Glutamatergic neuron (in vitro differentiated cells): Measurements from ENCODE around the gene VPS16. TPM values are rescaled to one million over a fixed set of nuclear protein-coding genes. Genes with fewer than 3 reads are reported as not detected.

Experiments used
- DNase-seq: peaks from one replicate; pipeline ENCODE4 v3.0.0; 2022
- H3K27ac Mint-ChIP-seq: one replicate; pipeline ENCODE4 v1.8.0; 2020; ENCODE audit warnings: mild to moderate bottlenecking, mixed read lengths, inconsistent platforms; ENCODE audit not compliant: unreplicated experiment
- H3K27me3 Mint-ChIP-seq: one replicate; pipeline ENCODE4 v1.8.0; 2020; ENCODE audit warnings: mild to moderate bottlenecking, moderate library complexity, mixed read lengths, inconsistent platforms; ENCODE audit not compliant: unreplicated experiment
- H3K36me3 Mint-ChIP-seq: one replicate; pipeline ENCODE4 v1.8.0; 2020; ENCODE audit warnings: mild to moderate bottlenecking, mixed read lengths, inconsistent platforms; ENCODE audit not compliant: unreplicated experiment
- H3K4me1 Mint-ChIP-seq: one replicate; pipeline ENCODE4 v1.8.0; 2020; ENCODE audit warnings: mild to moderate bottlenecking, low read depth, mixed read lengths, inconsistent platforms; ENCODE audit not compliant: unreplicated experiment
- H3K4me3 Mint-ChIP-seq: one replicate; pipeline ENCODE4 v1.8.0; 2020; ENCODE audit warnings: mild to moderate bottlenecking, mixed read lengths, inconsistent platforms; ENCODE audit not compliant: unreplicated experiment
- H3K9me3 Mint-ChIP-seq: one replicate; pipeline ENCODE4 v1.8.0; 2020; ENCODE audit warnings: mild to moderate bottlenecking, moderate library complexity, mixed read lengths, inconsistent platforms; ENCODE audit not compliant: unreplicated experiment
- total RNA-seq: library from RNA; stranded (reverse); fragmentation: NEBNext Ultra II Directional; extraction: Animal tissue kit (Norgen Biotek cat#: 25700); gene quantifications from one replicate; pipeline ENCODE4 v1.2.1, GENCODE V29; 2021; ENCODE audit not compliant: unreplicated experiment
- TF ChIP-seq, protein P1 (sequence below): fragments of 200-600 bp; sonication (generic); IDR thresholded peaks from one replicate; pipeline ENCODE4 v1.5.0; 2021; ENCODE audit not compliant: partially characterized antibody, unreplicated experiment

VPS16 gene
- total RNA-seq, 1 donor from 2014 or later = 46.3 TPM

DNA sequence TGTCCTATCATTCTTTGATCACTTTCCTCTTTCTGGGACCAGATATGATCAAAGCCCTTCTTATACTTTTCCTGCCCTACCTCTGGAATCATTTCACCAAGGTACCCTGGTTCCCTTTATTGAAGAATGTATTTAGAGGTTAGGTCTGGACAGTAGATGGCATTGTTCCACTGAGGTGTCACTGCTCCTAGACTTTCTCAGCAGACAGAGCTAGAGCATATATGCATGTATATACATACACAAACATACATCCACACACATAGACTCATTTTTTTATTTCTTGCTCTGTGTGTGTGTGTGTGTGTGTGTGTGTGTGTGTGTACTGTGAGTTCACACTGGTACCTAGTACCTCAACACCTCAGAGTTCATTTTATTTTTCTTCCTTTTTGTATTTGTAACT, 73.6 kb downstream of the VPS16 start:
- no peak overlapping the region for H3K4me3 Mint-ChIP-seq
- H3K36me3 Mint-ChIP-seq = no peaks in the 10 kb centered on the region
- H3K27ac Mint-ChIP-seq = no peak overlapping the region
- TF ChIP-seq, protein P1, sequence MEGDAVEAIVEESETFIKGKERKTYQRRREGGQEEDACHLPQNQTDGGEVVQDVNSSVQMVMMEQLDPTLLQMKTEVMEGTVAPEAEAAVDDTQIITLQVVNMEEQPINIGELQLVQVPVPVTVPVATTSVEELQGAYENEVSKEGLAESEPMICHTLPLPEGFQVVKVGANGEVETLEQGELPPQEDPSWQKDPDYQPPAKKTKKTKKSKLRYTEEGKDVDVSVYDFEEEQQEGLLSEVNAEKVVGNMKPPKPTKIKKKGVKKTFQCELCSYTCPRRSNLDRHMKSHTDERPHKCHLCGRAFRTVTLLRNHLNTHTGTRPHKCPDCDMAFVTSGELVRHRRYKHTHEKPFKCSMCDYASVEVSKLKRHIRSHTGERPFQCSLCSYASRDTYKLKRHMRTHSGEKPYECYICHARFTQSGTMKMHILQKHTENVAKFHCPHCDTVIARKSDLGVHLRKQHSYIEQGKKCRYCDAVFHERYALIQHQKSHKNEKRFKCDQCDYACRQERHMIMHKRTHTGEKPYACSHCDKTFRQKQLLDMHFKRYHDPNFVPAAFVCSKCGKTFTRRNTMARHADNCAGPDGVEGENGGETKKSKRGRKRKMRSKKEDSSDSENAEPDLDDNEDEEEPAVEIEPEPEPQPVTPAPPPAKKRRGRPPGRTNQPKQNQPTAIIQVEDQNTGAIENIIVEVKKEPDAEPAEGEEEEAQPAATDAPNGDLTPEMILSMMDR = no peak
- DNase-seq = no peak
- H3K27me3 Mint-ChIP-seq = peaks cover 3% of the 10 kb centered on the region
- no peaks in the 10 kb centered on the region for H3K9me3 Mint-ChIP-seq
- no peaks in the 10 kb centered on the region for H3K4me1 Mint-ChIP-seq

Other genes with a start within 250 kb of the VPS16 start
- gene NOP56, start 188.1 kb upstream of the VPS16 start, total RNA-seq = 185 TPM
- gene IDH3B, start 176.5 kb upstream of the VPS16 start, total RNA-seq = 103 TPM
- 11.0 TPM for gene EBF4, start 148.0 kb upstream of the VPS16 start, total RNA-seq
- 28.1 TPM for gene CPXM1, start 40.1 kb upstream of the VPS16 start, total RNA-seq
- gene C20orf141, start 25.8 kb upstream of the VPS16 start, total RNA-seq = not detected
- gene TMEM239, start 24.4 kb upstream of the VPS16 start, total RNA-seq = not detected
- 41.6 TPM for gene PCED1A, start 90 bp upstream of the VPS16 start, total RNA-seq
- gene PTPRA, start 32.7 kb downstream of the VPS16 start, total RNA-seq = 59.5 TPM
- gene GNRH2, start 202.9 kb downstream of the VPS16 start, total RNA-seq = 1.2 TPM
- 30.0 TPM for gene MRPS26, start 205.3 kb downstream of the VPS16 start, total RNA-seq
- gene OXT, start 230.9 kb downstream of the VPS16 start, total RNA-seq = not detected
- gene AVP, start 244.0 kb downstream of the VPS16 start, total RNA-seq = not detected